Measurements from ENCODE around the gene PTPN20. TPM values are rescaled to one million over a fixed set of nuclear protein-coding genes. Genes with fewer than 3 reads are reported as not detected.

The PTPN20 gene
- total RNA-seq, 1 donor from 2014 or later, result not detected

DNA sequence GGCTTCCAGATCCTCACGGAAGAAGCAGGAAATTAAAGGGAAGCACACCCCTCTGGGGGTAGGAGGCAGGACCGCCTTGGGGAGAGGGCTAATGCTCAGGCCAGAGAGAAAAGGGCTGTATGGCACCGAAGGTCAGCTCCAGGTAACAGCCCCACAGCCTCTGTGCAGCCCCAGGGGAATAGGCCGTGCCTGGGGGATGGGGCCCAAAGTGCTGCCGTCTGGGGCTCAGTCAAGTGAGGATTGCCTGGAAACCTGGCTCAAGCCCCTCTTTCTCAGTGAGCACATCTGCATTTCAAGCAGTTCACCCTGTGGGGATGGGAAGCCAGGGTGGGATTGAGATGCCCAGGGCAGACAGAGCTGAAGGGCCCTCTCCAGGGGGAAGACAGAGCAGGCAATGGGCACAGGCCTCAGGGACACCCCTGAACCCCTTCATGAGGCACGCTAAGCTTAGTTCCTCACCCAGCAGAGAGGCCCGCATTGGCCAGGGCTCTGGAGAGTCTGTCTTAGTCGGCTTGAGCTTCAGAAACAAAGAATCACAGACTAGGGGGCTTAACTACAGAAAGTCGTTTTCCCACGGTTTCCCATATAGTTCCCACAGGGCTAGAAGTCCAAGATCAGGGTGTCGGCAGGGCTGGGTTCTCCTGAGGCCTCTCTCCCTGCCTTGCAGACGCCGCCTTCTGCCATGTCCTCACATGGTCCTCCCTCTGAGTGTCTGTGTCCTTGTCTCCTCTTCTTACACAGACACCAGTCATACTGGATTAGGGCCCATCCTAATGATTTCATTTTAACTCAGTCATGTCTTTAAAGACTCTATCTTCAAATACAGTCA is 118.2 kb downstream of the PTPN20 start:
- DNase-seq (ENCODE audit: low spot score), result no peak
- Mint-ChIP-seq H3K4me1 (ENCODE audit: low read depth) (no peaks in the 10 kb centered on the region), H3K4me3 (ENCODE audit: unreplicated experiment) (no peak overlapping the region), H3K9me3 (ENCODE audit: low read depth) (no peaks in the 10 kb centered on the region), H3K27ac (ENCODE audit: unreplicated experiment) (no peak overlapping the region), H3K36me3 (ENCODE audit: low read depth) (no peaks in the 10 kb centered on the region), H3K27me3 (ENCODE audit: low read depth) (peaks cover 3% of the 10 kb centered on the region)
- TF ChIP-seq, protein P1, sequence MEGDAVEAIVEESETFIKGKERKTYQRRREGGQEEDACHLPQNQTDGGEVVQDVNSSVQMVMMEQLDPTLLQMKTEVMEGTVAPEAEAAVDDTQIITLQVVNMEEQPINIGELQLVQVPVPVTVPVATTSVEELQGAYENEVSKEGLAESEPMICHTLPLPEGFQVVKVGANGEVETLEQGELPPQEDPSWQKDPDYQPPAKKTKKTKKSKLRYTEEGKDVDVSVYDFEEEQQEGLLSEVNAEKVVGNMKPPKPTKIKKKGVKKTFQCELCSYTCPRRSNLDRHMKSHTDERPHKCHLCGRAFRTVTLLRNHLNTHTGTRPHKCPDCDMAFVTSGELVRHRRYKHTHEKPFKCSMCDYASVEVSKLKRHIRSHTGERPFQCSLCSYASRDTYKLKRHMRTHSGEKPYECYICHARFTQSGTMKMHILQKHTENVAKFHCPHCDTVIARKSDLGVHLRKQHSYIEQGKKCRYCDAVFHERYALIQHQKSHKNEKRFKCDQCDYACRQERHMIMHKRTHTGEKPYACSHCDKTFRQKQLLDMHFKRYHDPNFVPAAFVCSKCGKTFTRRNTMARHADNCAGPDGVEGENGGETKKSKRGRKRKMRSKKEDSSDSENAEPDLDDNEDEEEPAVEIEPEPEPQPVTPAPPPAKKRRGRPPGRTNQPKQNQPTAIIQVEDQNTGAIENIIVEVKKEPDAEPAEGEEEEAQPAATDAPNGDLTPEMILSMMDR (IDR thresholded peaks at IDR 0.05), result no peak

DNA sequence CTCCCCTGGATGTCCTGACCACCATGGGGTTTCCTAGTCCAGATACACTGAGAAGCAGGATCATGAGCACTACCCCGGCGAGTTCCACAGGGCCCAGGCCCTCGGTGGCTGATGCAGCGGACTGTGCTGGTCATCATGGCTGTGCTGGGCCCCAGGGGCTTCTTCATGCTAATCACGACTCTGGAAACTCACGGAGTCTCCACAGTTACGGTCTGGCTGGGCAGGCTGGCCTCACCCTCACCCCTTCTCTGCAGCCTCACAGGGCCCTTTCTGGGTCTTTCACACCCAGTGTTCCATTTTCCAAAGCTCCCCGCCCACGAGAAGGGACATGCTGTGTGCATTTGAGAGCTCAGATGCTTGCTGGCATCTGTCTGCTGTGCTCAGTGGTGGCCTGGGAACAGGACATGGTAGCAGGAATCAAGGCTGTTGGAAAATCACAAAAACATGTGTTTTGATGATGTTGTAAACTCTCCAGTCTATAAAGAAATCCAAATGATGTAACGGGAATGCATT is 119.0 kb downstream of the PTPN20 start:
- no peaks in the 10 kb centered on the region for H3K36me3 Mint-ChIP-seq (ENCODE audit: low read depth)
- no peaks in the 10 kb centered on the region for H3K9me3 Mint-ChIP-seq (ENCODE audit: low read depth)
- H3K27me3 Mint-ChIP-seq (ENCODE audit: low read depth), result peaks cover 3% of the 10 kb centered on the region
- no peak overlapping the region for H3K27ac Mint-ChIP-seq (ENCODE audit: unreplicated experiment)
- no peak for DNase-seq (ENCODE audit: low spot score)
- TF ChIP-seq, protein P1 (IDR thresholded peaks at IDR 0.05), result no peak
- no peak overlapping the region for H3K4me3 Mint-ChIP-seq (ENCODE audit: unreplicated experiment)
- no peaks in the 10 kb centered on the region for H3K4me1 Mint-ChIP-seq (ENCODE audit: low read depth)

GRCh38 chr10:47031211-47031900 is 120.1 kb downstream of the PTPN20 start:
- TF ChIP-seq, protein P1 (IDR thresholded peaks at IDR 0.05), result peak; percentile 29
- Mint-ChIP-seq H3K9me3 (ENCODE audit: low read depth) (no peaks in the 10 kb centered on the region), H3K4me1 (ENCODE audit: low read depth) (no peaks in the 10 kb centered on the region), H3K27ac (ENCODE audit: unreplicated experiment) (no peak overlapping the region), H3K27me3 (ENCODE audit: low read depth) (peaks cover 3% of the 10 kb centered on the region), H3K36me3 (ENCODE audit: low read depth) (no peaks in the 10 kb centered on the region), H3K4me3 (ENCODE audit: unreplicated experiment) (no peak overlapping the region)
- DNase-seq (ENCODE audit: low spot score), result no peak

- Mint-ChIP-seq H3K27me3 (ENCODE audit: low read depth) (peaks cover 4% of the 10 kb centered on the region), H3K36me3 (ENCODE audit: low read depth) (no peaks in the 10 kb centered on the region), H3K4me1 (ENCODE audit: low read depth) (no peaks in the 10 kb centered on the region), H3K27ac (ENCODE audit: unreplicated experiment) (no peak overlapping the region), H3K9me3 (ENCODE audit: low read depth) (no peaks in the 10 kb centered on the region), H3K4me3 (ENCODE audit: unreplicated experiment) (no peak overlapping the region)
- no peak for DNase-seq (ENCODE audit: low spot score)
- TF ChIP-seq, protein P1 (IDR thresholded peaks at IDR 0.05), result no peak
Measured at GRCh38 chr10:47031901-47032465, 120.8 kb downstream of the PTPN20 start.

- DNase-seq (ENCODE audit: low spot score), result no peak
- H3K4me1 Mint-ChIP-seq (ENCODE audit: low read depth), result no peaks in the 10 kb centered on the region
Measured at GRCh38 chr10:47033081-47033480, 121.9 kb downstream of the PTPN20 start.

More at GRCh38 chr10:47033081-47033480, 121.9 kb downstream of the PTPN20 start:
- Mint-ChIP-seq H3K4me3 (ENCODE audit: unreplicated experiment) (no peak overlapping the region), H3K9me3 (ENCODE audit: low read depth) (no peaks in the 10 kb centered on the region), H3K27ac (ENCODE audit: unreplicated experiment) (no peak overlapping the region), H3K36me3 (ENCODE audit: low read depth) (no peaks in the 10 kb centered on the region), H3K27me3 (ENCODE audit: low read depth) (peaks cover 7% of the 10 kb centered on the region)
- TF ChIP-seq, protein P1 (IDR thresholded peaks at IDR 0.05), result no peak
